K562 (cell line): Measurements from ENCODE around the gene MPZL1. TPM values are rescaled to one million over a fixed set of nuclear protein-coding genes. Genes with fewer than 3 reads are reported as not detected.
A peak's percentile ranks its signal among the peaks of the same experiment; 100 is the strongest.

Experiments
- ATAC-seq: fragments of 200-7000 bp; cut with Tn5 transposase; 3 replicates; pipeline ENCODE4 v1.9.1; 2020; ENCODE audit warnings: moderate library complexity
- BruUV-seq: library from RNA; stranded (reverse); fragments of 400-500 nt; replicated peaks from 2 replicates; lab custom pipeline; 2021; lab: Mats Ljungman, UMichigan
- CTCF ChIA-PET: fragments of 300-600 bp; formaldehyde crosslinking; extraction: SDS; loops from one replicate; lab custom pipeline; 2021; ENCODE audit warnings: low intra/inter-chr PET ratio; lab: Yijun Ruan, JAX
- POLR2A ChIA-PET: fragments of 300-600, 350-650 bp; sonication (Branson Sonifier 250); formaldehyde crosslinking; extraction: SDS; loops from one replicate; lab custom pipeline; 2021; ENCODE audit warnings: antibody characterized with exemption, inconsistent platforms; lab: Yijun Ruan, JAX
- DNase-seq, 4 experiments: peaks; one replicate each; pipeline versions ENCODE4 v3.0.0 to v3.0.0-alpha.2; 2011 to 2018; ENCODE audit warnings: low spot score in 3 of 4, mixed read lengths in 3 of 4; ENCODE audit errors: extremely low read depth in 1 of 4
- FAIRE-seq: peaks from 2 replicates; lab custom pipeline; 2011; peaks lifted over from hg19 to GRCh38; lab: Jason Lieb, UNC
- H2AFZ ChIP-seq: 2 replicates; pipeline ENCODE4 v1.6.0; 2011; ENCODE audit warnings: low read depth, low read length, control low read depth, inconsistent platforms
- H3K27ac ChIP-seq: fragments of 200-600 bp; 3 replicates; pipeline ENCODE4 v1.8.0; 2011; ENCODE audit warnings: low read depth, mild to moderate bottlenecking, control low read depth, inconsistent platforms, low read length, moderate library complexity, mixed read lengths; ENCODE audit errors: extremely low read depth
- H3K27me3 ChIP-seq, 2 experiments: fragments of 300-600 bp in 1 of 2; 2 replicates in 1 of 2; 3 replicates in 1 of 2; pipeline versions ENCODE4 v1.6.0 to v1.8.0; 2011; ENCODE audit warnings: inconsistent platforms in 2 of 2, low read length in 2 of 2, mild to moderate bottlenecking in 1 of 2, mixed read lengths in 1 of 2, moderate library complexity in 1 of 2; ENCODE audit not compliant: control insufficient read depth in 2 of 2, insufficient read depth in 2 of 2
- H3K36me3 ChIP-seq: fragments of 300-600 bp; 3 replicates; pipeline ENCODE4 v1.8.0; 2011; ENCODE audit warnings: mild to moderate bottlenecking, low read length, inconsistent platforms; ENCODE audit not compliant: control insufficient read depth, insufficient read depth
- H3K4me1 ChIP-seq, 2 experiments: fragments of 200-600 bp in 1 of 2; replicated peaks in 1 of 2; 2 replicates in 1 of 2; 3 replicates in 1 of 2; pipeline versions ENCODE4 v1.5.1 to v1.8.0; 2011; ENCODE audit warnings: inconsistent platforms in 2 of 2, low read length in 2 of 2, mild to moderate bottlenecking in 1 of 2, mixed read lengths in 1 of 2, moderate library complexity in 1 of 2; ENCODE audit not compliant: control insufficient read depth in 2 of 2, insufficient read depth in 2 of 2
- H3K4me2 ChIP-seq: 2 replicates; pipeline ENCODE4 v1.6.1; 2011; ENCODE audit warnings: low read length, control low read depth, inconsistent platforms, mixed read lengths; ENCODE audit not compliant: insufficient read depth
- H3K4me3 ChIP-seq: fragments of 200-600 bp; sonication (generic), shearing (Covaris generic); 2 replicates; pipeline ENCODE4 v1.5.1; 2016; ENCODE audit warnings: control low read depth, inconsistent platforms
- H3K79me2 ChIP-seq: fragments of 200-600 bp; 3 replicates; pipeline ENCODE4 v1.8.0; 2011; ENCODE audit warnings: low read length, inconsistent platforms; ENCODE audit not compliant: control insufficient read depth, insufficient read depth
- H3K9ac ChIP-seq, 2 experiments: 2 replicates each; pipeline versions ENCODE4 v1.6.0 to v1.6.1; 2011; ENCODE audit warnings: low read depth in 2 of 2, low read length in 2 of 2, control low read depth in 1 of 2, inconsistent platforms in 1 of 2, mild to moderate bottlenecking in 1 of 2, mixed read lengths in 1 of 2; ENCODE audit not compliant: insufficient read depth in 1 of 2
- H3K9me1 ChIP-seq: one replicate; pipeline ENCODE4 v1.6.0; 2011; ENCODE audit warnings: inconsistent platforms, mild to moderate bottlenecking, low read length, moderate library complexity; ENCODE audit not compliant: control insufficient read depth, insufficient read depth
- H3K9me3 ChIP-seq: replicated peaks from 2 replicates; pipeline ENCODE4 v1.5.1; 2011; ENCODE audit warnings: low read depth, low read length, inconsistent platforms; ENCODE audit not compliant: control insufficient read depth, insufficient read depth
- H4K20me1 ChIP-seq: replicated peaks from 2 replicates; pipeline ENCODE4 v1.6.1; 2011; ENCODE audit warnings: low read length, inconsistent platforms, mixed read lengths; ENCODE audit not compliant: control insufficient read depth, insufficient read depth
- BCOR ChIP-seq: fragments of 450-650 bp; IDR thresholded peaks from 2 replicates; pipeline ENCODE4 v1.6.1; 2016
- CREM ChIP-seq: IDR thresholded peaks from 2 replicates; pipeline ENCODE4 v1.6.1; 2014; ENCODE audit warnings: antibody characterized with exemption, low read depth
- JUNB ChIP-seq: fragments of 450-650 bp; formaldehyde crosslinking; conservative IDR thresholded peaks from 2 replicates; pipeline ENCODE4 v1.4.0; 2020; ENCODE audit warnings: mild to moderate bottlenecking
- MCM2 ChIP-seq: fragments of 450-650 bp; IDR thresholded peaks from 2 replicates; pipeline ENCODE4 v1.6.1; 2017; ENCODE audit warnings: low read depth, mild to moderate bottlenecking
- RBM25 ChIP-seq: fragments of 200-400 bp; formaldehyde crosslinking; IDR thresholded peaks from 2 replicates; pipeline ENCODE4 v1.6.1; 2018; ENCODE audit warnings: low read length, low read depth, moderate library complexity; ENCODE audit not compliant: severe bottlenecking
- SIRT6 ChIP-seq: IDR thresholded peaks from one replicate; pipeline ENCODE4 v1.6.1; 2012; ENCODE audit warnings: low read depth, mild to moderate bottlenecking, control low read depth, inconsistent platforms, low read length, moderate library complexity
- SMARCC2 ChIP-seq: fragments of 450-650 bp; IDR thresholded peaks from 2 replicates; pipeline ENCODE4 v1.6.1; 2017; ENCODE audit warnings: antibody characterized with exemption, moderate library complexity, mild to moderate bottlenecking, low read depth
- SRF ChIP-seq, 2 experiments: fragments of 250-450, 450-650 bp in 1 of 2; sonication (Bioruptor Pico) in 1 of 2; sonication (generic) in 1 of 2; formaldehyde crosslinking; IDR thresholded peaks; 2 replicates each; pipeline versions ENCODE4 v1.5.0 to v1.5.1; 2020 to 2022; ENCODE audit warnings: mild to moderate bottlenecking in 1 of 2, missing genetic modification reagents in 1 of 2
- THRA ChIP-seq: fragments of 450-650 bp; IDR thresholded peaks from 2 replicates; pipeline ENCODE4 v1.6.1; 2017; ENCODE audit warnings: mild to moderate bottlenecking, moderate library complexity
- ZC3H4 ChIP-seq: sonication (generic); formaldehyde crosslinking; IDR thresholded peaks from 2 replicates; pipeline ENCODE4 v1.9.0; 2021; ENCODE audit warnings: missing genetic modification reagents, borderline replicate concordance
- ZNF280B ChIP-seq: fragments of 250-450 bp; sonication (Bioruptor Pico); IDR thresholded peaks from 2 replicates; pipeline ENCODE4 v1.5.1; 2021; ENCODE audit warnings: mild to moderate bottlenecking
- ZNF408 ChIP-seq: fragments of 250-450 bp; sonication (Bioruptor Pico); IDR thresholded peaks from 2 replicates; pipeline ENCODE4 v1.4.0; 2020; ENCODE audit warnings: low read depth, mild to moderate bottlenecking, moderate library complexity
- WGBS: fragments of 100-300 bp; shearing (Covaris generic); methylation state at CpG from one replicate; pipeline ENCODE4 v1.1.6; 2016; ENCODE audit warnings: low coverage, mixed read lengths; ENCODE audit not compliant: insufficient coverage; ENCODE audit errors: missing lambda C conversion rate; 5-methylcytosine and 5-hydroxymethylcytosine counted together
- in situ Hi-C: fragments of 300-500 bp; cut with MboI; formaldehyde crosslinking; loops from 4 replicates; pipeline ENCODE4 v1.15.0; 2018; ENCODE audit warnings: inconsistent platforms, mixed read lengths
- intact Hi-C: fragments of 100-400 bp; cut with micrococcal nuclease; formaldehyde crosslinking; loops from 2 replicates; pipeline ENCODE4 v1.14.2; 2022
- polyA plus RNA-seq, 8 experiments: library from polyadenylated mRNA; depleted of rRNA in 4 of 8; stranded (reverse) in 5 of 8; unstranded in 3 of 8; fragments of >200 nt; fragmentation: Nextera tagmentation in 2 of 8; fragmentation: Illumina TruSeq in 1 of 8; extraction: Ambion mirVana in 2 of 8; extraction: Trizol in 1 of 8; gene quantifications; 2 replicates each; pipeline versions ENCODE4 v1.2.1 to v1.2.3, GENCODE V29; 2011 to 2014; ENCODE audit warnings: inconsistent platforms in 1 of 8, missing spikeins in 1 of 8
- total RNA-seq, 7 experiments: library from RNA; depleted of rRNA in 6 of 7; stranded (reverse); fragments of >200 nt in 6 of 7; fragmentation: Illumina TruSeq in 2 of 7; extraction: Trizol in 2 of 7; gene quantifications; 2 replicates each; pipeline versions ENCODE4 v1.2.1 to v1.2.3, GENCODE V29; 2011 to 2021; ENCODE audit warnings: low replicate concordance in 1 of 7

Gene MPZL1
- total and polyA plus RNA-seq, 9 of the 15 experiments (the other 6 are each of a cell fraction or from before 2014, with no cell fraction given): 14.5 to 153 (median 66.5) TPM

- Histone ChIP-seq H3K27me3 (no peaks in the 10 kb centered on the region), H3K9ac (no peak overlapping the region), H3K4me2 (no peak overlapping the region), H3K79me2 (no peaks in the 10 kb centered on the region), H3K4me1 (peaks cover 14 to 28% of the 10 kb centered on the region in 2 experiments; a peak in 3 of 5 replicates), H3K9me3 (no peaks in the 10 kb centered on the region), H3K4me3 (no peak overlapping the region), H4K20me1 (no peaks in the 10 kb centered on the region), H2AFZ (no peak overlapping the region), H3K9me1 (no peaks in the 10 kb centered on the region), H3K27ac (no peak overlapping the region), H3K36me3 (peaks cover 20% of the 10 kb centered on the region)
- in situ Hi-C loops (no loop called here), intact Hi-C loops (no loop called here)
- ATAC-seq (no peak), FAIRE-seq (no peak), DNase-seq (no peak)
- BruUV-seq: no TSS peak
- POLR2A ChIA-PET: interaction anchor here (1.3 kb wide), 1 partner anchor 13 kb away, joined by 3 read pairs; no protein-coding TSS in a partner anchor
- 77% methylated on average over 4 of the region's 4 CpGs for WGBS
- CTCF ChIA-PET: no interaction called here
- TF ChIP-seq RBM25 (peak; percentile 72), SIRT6 (no peak), THRA (no peak), CREM (no peak), SMARCC2 (no peak), SRF (CRISPR knock-in tag; IDR thresholded peaks at IDR 0.05) (no peak), ZNF280B (CRISPR knock-in tag) (no peak), ZC3H4 (no peak), ZNF408 (no peak), JUNB (CRISPR knock-in tag) (no peak), MCM2 (no peak), BCOR (peak; percentile 53)
Measured at GRCh38 chr1:167672831-167673230, 49.0 kb upstream of the MPZL1 start.
